IMR-90 (cell line): ENCODE data around the gene SLC35F3. TPM values are rescaled to one million over a fixed set of nuclear protein-coding genes. Genes with fewer than 3 reads are reported as not detected.

ENCODE experiments used
- ATAC-seq: fragments of 200-7000 bp; cut with Tn5 transposase; 2 replicates; pipeline ENCODE4 v1.9.1; 2020; ENCODE audit warnings: low read depth, mild to moderate bottlenecking, moderate library complexity
- BruUV-seq: library from RNA; stranded (reverse); fragments of 400-500 nt; replicated peaks from 2 replicates; lab custom pipeline; 2021; lab: Mats Ljungman, UMichigan
- CTCF ChIA-PET: fragments of 300-600 bp; formaldehyde crosslinking; extraction: SDS; loops from one replicate; lab custom pipeline; 2021; ENCODE audit warnings: antibody characterized with exemption; lab: Yijun Ruan, JAX
- POLR2A ChIA-PET: fragments of 300-600 bp; sonication (Branson Sonifier 250); formaldehyde crosslinking; loops from one replicate; lab custom pipeline; 2022; ENCODE audit warnings: antibody characterized with exemption; ENCODE audit not compliant: unreplicated experiment; lab: Charles Lee
- DNase-seq: peaks from one replicate; pipeline ENCODE4 v3.0.0; 2013
- H2AFZ ChIP-seq: replicated peaks from 2 replicates; pipeline ENCODE3; 2013; ENCODE audit warnings: low read length, mild to moderate bottlenecking; ENCODE audit not compliant: poor library complexity
- H2AK5ac ChIP-seq: 2 replicates; pipeline ENCODE4 v1.6.1; 2013; ENCODE audit warnings: low read depth, low read length, inconsistent platforms
- H2AK9ac ChIP-seq: replicated peaks from 2 replicates; pipeline ENCODE3; 2013; ENCODE audit warnings: mild to moderate bottlenecking, low read depth, low read length, moderate library complexity; ENCODE audit not compliant: poor library complexity
- H2BK120ac ChIP-seq: 2 replicates; pipeline ENCODE4 v1.6.1; 2013; ENCODE audit warnings: low read depth, low read length, inconsistent platforms
- H2BK15ac ChIP-seq: 3 replicates; pipeline ENCODE4 v1.6.1; 2013; ENCODE audit warnings: low read depth, low read length, inconsistent platforms
- H2BK20ac ChIP-seq: 2 replicates; pipeline ENCODE4 v1.6.1; 2013; ENCODE audit warnings: low read depth, mild to moderate bottlenecking, inconsistent platforms, low read length, moderate library complexity
- H2BK5ac ChIP-seq: 2 replicates; pipeline ENCODE4 v1.6.1; 2013; ENCODE audit warnings: mild to moderate bottlenecking, low read depth, low read length, inconsistent platforms; ENCODE audit not compliant: poor library complexity, severe bottlenecking
- H3K14ac ChIP-seq: replicated peaks from 2 replicates; pipeline ENCODE4 v1.6.1; 2013; ENCODE audit warnings: low read depth, low read length, inconsistent platforms
- H3K18ac ChIP-seq: 2 replicates; pipeline ENCODE4 v1.6.1; 2013; ENCODE audit warnings: low read depth, low read length, control low read depth
- H3K23ac ChIP-seq: 2 replicates; pipeline ENCODE4 v1.6.1; 2013; ENCODE audit warnings: low read depth, low read length, inconsistent platforms
- H3K27ac ChIP-seq: 2 replicates; pipeline ENCODE4 v1.5.1; 2013; ENCODE audit warnings: mild to moderate bottlenecking, control low read depth, low read length; ENCODE audit not compliant: insufficient read depth
- H3K27me3 ChIP-seq: 2 replicates; pipeline ENCODE4 v1.6.1; 2013; ENCODE audit warnings: low read length; ENCODE audit not compliant: control insufficient read depth, insufficient read depth
- H3K36me3 ChIP-seq: 2 replicates; pipeline ENCODE4 v1.6.1; 2013; ENCODE audit warnings: low read length, mixed read lengths; ENCODE audit not compliant: control insufficient read depth, insufficient read depth
- H3K4ac ChIP-seq: 2 replicates; pipeline ENCODE4 v1.6.1; 2013; ENCODE audit warnings: low read depth, low read length, inconsistent platforms
- H3K4me1 ChIP-seq: 2 replicates; pipeline ENCODE4 v1.6.1; 2013; ENCODE audit warnings: low read length, mixed read lengths; ENCODE audit not compliant: control insufficient read depth, insufficient read depth
- H3K4me2 ChIP-seq: 2 replicates; pipeline ENCODE4 v1.6.1; 2013; ENCODE audit warnings: low read depth, mild to moderate bottlenecking, control low read depth, low read length, moderate library complexity
- H3K4me3 ChIP-seq: 2 replicates; pipeline ENCODE4 v1.5.1; 2013; ENCODE audit warnings: low read depth, mild to moderate bottlenecking, control low read depth, low read length, moderate library complexity; ENCODE audit not compliant: insufficient read depth
- H3K56ac ChIP-seq: 2 replicates; pipeline ENCODE4 v1.6.1; 2013; ENCODE audit warnings: low read length, inconsistent platforms; ENCODE audit not compliant: insufficient read depth; ENCODE audit errors: extremely low read depth
- H3K79me1 ChIP-seq, 2 experiments: 2 replicates each; pipeline ENCODE4 v1.6.1; 2013; ENCODE audit warnings: low read length in 2 of 2, inconsistent platforms in 1 of 2, low read depth in 1 of 2
- H3K9ac ChIP-seq: 2 replicates; pipeline ENCODE4 v1.6.1; 2013; ENCODE audit warnings: low read depth, low read length, control low read depth
- H3K9me1 ChIP-seq: 2 replicates; pipeline ENCODE4 v1.6.1; 2013; ENCODE audit warnings: low read length, inconsistent platforms; ENCODE audit not compliant: insufficient read depth
- H3K9me3 ChIP-seq: 2 replicates; pipeline ENCODE4 v1.6.1; 2013; ENCODE audit warnings: low read length; ENCODE audit not compliant: control insufficient read depth, insufficient read depth
- H4K20me1 ChIP-seq: 2 replicates; pipeline ENCODE4 v1.6.1; 2013; ENCODE audit warnings: low read length, inconsistent platforms; ENCODE audit not compliant: insufficient read depth
- H4K5ac ChIP-seq: 2 replicates; pipeline ENCODE4 v1.6.1; 2013; ENCODE audit warnings: mild to moderate bottlenecking, low read depth, low read length, control low read depth
- H4K8ac ChIP-seq, 2 experiments: 2 replicates each; pipeline ENCODE4 v1.6.1; 2013; ENCODE audit warnings: low read depth in 2 of 2, low read length in 2 of 2, control low read depth in 1 of 2, inconsistent platforms in 1 of 2
- H4K91ac ChIP-seq: 2 replicates; pipeline ENCODE4 v1.6.1; 2013; ENCODE audit warnings: low read depth, low read length, inconsistent platforms; ENCODE audit not compliant: insufficient read depth
- BHLHE40 ChIP-seq: fragments of 150-350 bp; IDR thresholded peaks from 2 replicates; pipeline ENCODE4 v1.6.1; 2016; ENCODE audit warnings: mild to moderate bottlenecking, low read depth, low read length
- CEBPB ChIP-seq: IDR thresholded peaks from 2 replicates; pipeline ENCODE4 v1.6.1; 2012; ENCODE audit warnings: low read depth, low read length, improper control_type of control experiment
- MAFK ChIP-seq: IDR thresholded peaks from 2 replicates; pipeline ENCODE4 v1.6.1; 2012; ENCODE audit warnings: low read depth, low read length, improper control_type of control experiment
- MXI1 ChIP-seq: IDR thresholded peaks from 2 replicates; pipeline ENCODE4 v1.6.1; 2012; ENCODE audit warnings: low read depth, mild to moderate bottlenecking, low read length, moderate library complexity, borderline replicate concordance
- NFE2L2 ChIP-seq: fragments of 150-350 bp; IDR thresholded peaks from 2 replicates; pipeline ENCODE4 v1.6.1; 2016; ENCODE audit warnings: low read depth, mild to moderate bottlenecking, low read length
- RAD21 ChIP-seq: IDR thresholded peaks from 2 replicates; pipeline ENCODE4 v1.6.1; 2012; ENCODE audit warnings: low read length, improper control_type of control experiment
- RFX5 ChIP-seq: IDR thresholded peaks from 2 replicates; pipeline ENCODE4 v1.8.0; 2012; ENCODE audit warnings: low read depth, mild to moderate bottlenecking, low read length, moderate library complexity
- SMC3 ChIP-seq: fragments of 150-350 bp; IDR thresholded peaks from 2 replicates; pipeline ENCODE4 v1.6.1; 2016; ENCODE audit warnings: low read depth, mild to moderate bottlenecking, antibody characterized with exemption, low read length, moderate library complexity
- dilution Hi-C: fragments of 300-500 bp; cut with HindIII; formaldehyde crosslinking; loops from one replicate; pipeline ENCODE4 v1.14.3; 2018; ENCODE audit warnings: low sequenced_read_pairs; ENCODE audit not compliant: unreplicated experiment
- in situ Hi-C: fragments of 300-500 bp; cut with MboI; formaldehyde crosslinking; loops from 3 replicates; pipeline ENCODE4 v1.14.3; 2019; ENCODE audit warnings: low sequenced_read_pairs, inconsistent platforms, mixed read lengths
- intact Hi-C: fragments of 100-400 bp; cut with micrococcal nuclease; formaldehyde crosslinking; loops from 2 replicates; pipeline ENCODE4 v1.10.0; 2022
- polyA plus RNA-seq, 3 experiments: library from polyadenylated mRNA; depleted of rRNA; stranded (reverse); fragments of >200 nt; gene quantifications; 2 replicates each; pipeline ENCODE4 v1.2.3, GENCODE V29; 2012; ENCODE audit warnings: low replicate concordance in 1 of 3
- total RNA-seq: library from RNA; depleted of rRNA; stranded (reverse); fragments of >200 nt; gene quantifications from 2 replicates; pipeline ENCODE4 v1.2.3, GENCODE V29; 2012
- TF ChIP-seq, protein P1 (sequence below): conservative IDR thresholded peaks from 2 replicates; pipeline ENCODE4 v1.5.1; 2012; ENCODE audit warnings: mild to moderate bottlenecking, low read depth, low read length, improper control_type of control experiment
- TF ChIP-seq, protein P2 (sequence below): fragments of 150-350 bp; IDR thresholded peaks from 2 replicates; pipeline ENCODE4 v1.6.1; 2017; ENCODE audit warnings: mild to moderate bottlenecking, antibody characterized with exemption, low read length, low read depth

Gene SLC35F3
- total and polyA plus RNA-seq, 2 of the 4 experiments (the other 2 are of a cell fraction): under 0.01 to 0.17 TPM

DNA sequence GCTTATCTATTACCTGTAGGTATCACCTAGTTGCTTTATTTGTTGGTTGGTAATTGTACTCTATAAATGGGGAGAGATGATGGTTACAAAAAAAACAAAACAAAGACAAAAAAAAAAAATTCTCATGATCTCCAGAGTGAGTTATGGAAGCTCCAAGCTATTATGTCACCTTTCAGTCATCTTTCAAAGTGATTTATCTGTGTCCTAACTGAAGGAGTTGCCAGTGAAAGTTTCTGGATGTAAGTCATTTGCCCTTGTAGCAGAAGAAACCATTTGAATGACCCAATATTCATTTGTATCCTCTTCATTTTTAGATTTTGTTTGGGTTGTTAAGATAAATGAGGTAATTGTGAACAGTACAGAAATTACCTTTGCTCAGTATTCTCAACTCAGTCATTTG is 3.6 kb downstream of the SLC35F3 start:
- Histone ChIP-seq H3K9ac (no peak overlapping the region), H4K8ac (no peak overlapping the region), H3K14ac (no peak overlapping the region), H3K9me1 (no peaks in the 10 kb centered on the region), H3K9me3 (peaks cover 18% of the 10 kb centered on the region), H3K56ac (no peak overlapping the region), H3K4me2 (no peak overlapping the region), H2AFZ (no peak overlapping the region), H3K4me3 (no peak overlapping the region), H2BK20ac (no peak overlapping the region), H3K18ac (no peak overlapping the region), H4K91ac (no peak overlapping the region), H4K5ac (no peak overlapping the region), H2BK120ac (no peak overlapping the region), H2AK5ac (no peak overlapping the region), H3K4me1 (no peaks in the 10 kb centered on the region), H3K79me1 (no peaks in the 10 kb centered on the region), H3K36me3 (no peaks in the 10 kb centered on the region), H3K4ac (no peak overlapping the region), H3K27ac (no peak overlapping the region), H4K20me1 (no peaks in the 10 kb centered on the region), H2BK5ac (no peak overlapping the region), H3K27me3 (peaks cover 2% of the 10 kb centered on the region; the same call in 1 of the 2 replicates), H3K23ac (no peak overlapping the region), H2AK9ac (no peak overlapping the region), H2BK15ac (no peak overlapping the region)
- no peak for DNase-seq
- ATAC-seq: no peak
- dilution Hi-C loops: no loop called here
- TF ChIP-seq, protein P1, sequence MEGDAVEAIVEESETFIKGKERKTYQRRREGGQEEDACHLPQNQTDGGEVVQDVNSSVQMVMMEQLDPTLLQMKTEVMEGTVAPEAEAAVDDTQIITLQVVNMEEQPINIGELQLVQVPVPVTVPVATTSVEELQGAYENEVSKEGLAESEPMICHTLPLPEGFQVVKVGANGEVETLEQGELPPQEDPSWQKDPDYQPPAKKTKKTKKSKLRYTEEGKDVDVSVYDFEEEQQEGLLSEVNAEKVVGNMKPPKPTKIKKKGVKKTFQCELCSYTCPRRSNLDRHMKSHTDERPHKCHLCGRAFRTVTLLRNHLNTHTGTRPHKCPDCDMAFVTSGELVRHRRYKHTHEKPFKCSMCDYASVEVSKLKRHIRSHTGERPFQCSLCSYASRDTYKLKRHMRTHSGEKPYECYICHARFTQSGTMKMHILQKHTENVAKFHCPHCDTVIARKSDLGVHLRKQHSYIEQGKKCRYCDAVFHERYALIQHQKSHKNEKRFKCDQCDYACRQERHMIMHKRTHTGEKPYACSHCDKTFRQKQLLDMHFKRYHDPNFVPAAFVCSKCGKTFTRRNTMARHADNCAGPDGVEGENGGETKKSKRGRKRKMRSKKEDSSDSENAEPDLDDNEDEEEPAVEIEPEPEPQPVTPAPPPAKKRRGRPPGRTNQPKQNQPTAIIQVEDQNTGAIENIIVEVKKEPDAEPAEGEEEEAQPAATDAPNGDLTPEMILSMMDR: no peak
- TF ChIP-seq BHLHE40 (no peak), RFX5 (no peak), RAD21 (no peak), MXI1 (no peak), NFE2L2 (no peak), SMC3 (no peak), CEBPB (no peak), MAFK (no peak)
- TF ChIP-seq, protein P2, sequence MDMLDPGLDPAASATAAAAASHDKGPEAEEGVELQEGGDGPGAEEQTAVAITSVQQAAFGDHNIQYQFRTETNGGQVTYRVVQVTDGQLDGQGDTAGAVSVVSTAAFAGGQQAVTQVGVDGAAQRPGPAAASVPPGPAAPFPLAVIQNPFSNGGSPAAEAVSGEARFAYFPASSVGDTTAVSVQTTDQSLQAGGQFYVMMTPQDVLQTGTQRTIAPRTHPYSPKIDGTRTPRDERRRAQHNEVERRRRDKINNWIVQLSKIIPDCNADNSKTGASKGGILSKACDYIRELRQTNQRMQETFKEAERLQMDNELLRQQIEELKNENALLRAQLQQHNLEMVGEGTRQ: no peak
- intact Hi-C loops: no loop called here
- CTCF ChIA-PET: no interaction called here
- BruUV-seq: no TSS peak
- in situ Hi-C loops: no loop called here
- POLR2A ChIA-PET: no interaction called here
